Glutamatergic neuron (in vitro differentiated cells): ENCODE measurements around the gene ESRRG. TPM values are rescaled to one million over a fixed set of nuclear protein-coding genes. Genes with fewer than 3 reads are reported as not detected.
A peak's percentile ranks its signal among the peaks of the same experiment; 100 is the strongest.

Source experiments
- DNase-seq: peaks from one replicate; pipeline ENCODE4 v3.0.0; 2022
- H3K27ac Mint-ChIP-seq: one replicate; pipeline ENCODE4 v1.8.0; 2020; ENCODE audit warnings: mild to moderate bottlenecking, mixed read lengths, inconsistent platforms; ENCODE audit not compliant: unreplicated experiment
- H3K27me3 Mint-ChIP-seq: one replicate; pipeline ENCODE4 v1.8.0; 2020; ENCODE audit warnings: mild to moderate bottlenecking, moderate library complexity, mixed read lengths, inconsistent platforms; ENCODE audit not compliant: unreplicated experiment
- H3K36me3 Mint-ChIP-seq: one replicate; pipeline ENCODE4 v1.8.0; 2020; ENCODE audit warnings: mild to moderate bottlenecking, mixed read lengths, inconsistent platforms; ENCODE audit not compliant: unreplicated experiment
- H3K4me1 Mint-ChIP-seq: one replicate; pipeline ENCODE4 v1.8.0; 2020; ENCODE audit warnings: mild to moderate bottlenecking, low read depth, mixed read lengths, inconsistent platforms; ENCODE audit not compliant: unreplicated experiment
- H3K4me3 Mint-ChIP-seq: one replicate; pipeline ENCODE4 v1.8.0; 2020; ENCODE audit warnings: mild to moderate bottlenecking, mixed read lengths, inconsistent platforms; ENCODE audit not compliant: unreplicated experiment
- H3K9me3 Mint-ChIP-seq: one replicate; pipeline ENCODE4 v1.8.0; 2020; ENCODE audit warnings: mild to moderate bottlenecking, moderate library complexity, mixed read lengths, inconsistent platforms; ENCODE audit not compliant: unreplicated experiment
- total RNA-seq: library from RNA; stranded (reverse); fragmentation: NEBNext Ultra II Directional; extraction: Animal tissue kit (Norgen Biotek cat#: 25700); gene quantifications from one replicate; pipeline ENCODE4 v1.2.1, GENCODE V29; 2021; ENCODE audit not compliant: unreplicated experiment
- TF ChIP-seq, protein P1 (sequence below): fragments of 200-600 bp; sonication (generic); IDR thresholded peaks from one replicate; pipeline ENCODE4 v1.5.0; 2021; ENCODE audit not compliant: partially characterized antibody, unreplicated experiment

The ESRRG gene
- total RNA-seq, 1 donor from 2014 or later, result 9.0 TPM

DNA sequence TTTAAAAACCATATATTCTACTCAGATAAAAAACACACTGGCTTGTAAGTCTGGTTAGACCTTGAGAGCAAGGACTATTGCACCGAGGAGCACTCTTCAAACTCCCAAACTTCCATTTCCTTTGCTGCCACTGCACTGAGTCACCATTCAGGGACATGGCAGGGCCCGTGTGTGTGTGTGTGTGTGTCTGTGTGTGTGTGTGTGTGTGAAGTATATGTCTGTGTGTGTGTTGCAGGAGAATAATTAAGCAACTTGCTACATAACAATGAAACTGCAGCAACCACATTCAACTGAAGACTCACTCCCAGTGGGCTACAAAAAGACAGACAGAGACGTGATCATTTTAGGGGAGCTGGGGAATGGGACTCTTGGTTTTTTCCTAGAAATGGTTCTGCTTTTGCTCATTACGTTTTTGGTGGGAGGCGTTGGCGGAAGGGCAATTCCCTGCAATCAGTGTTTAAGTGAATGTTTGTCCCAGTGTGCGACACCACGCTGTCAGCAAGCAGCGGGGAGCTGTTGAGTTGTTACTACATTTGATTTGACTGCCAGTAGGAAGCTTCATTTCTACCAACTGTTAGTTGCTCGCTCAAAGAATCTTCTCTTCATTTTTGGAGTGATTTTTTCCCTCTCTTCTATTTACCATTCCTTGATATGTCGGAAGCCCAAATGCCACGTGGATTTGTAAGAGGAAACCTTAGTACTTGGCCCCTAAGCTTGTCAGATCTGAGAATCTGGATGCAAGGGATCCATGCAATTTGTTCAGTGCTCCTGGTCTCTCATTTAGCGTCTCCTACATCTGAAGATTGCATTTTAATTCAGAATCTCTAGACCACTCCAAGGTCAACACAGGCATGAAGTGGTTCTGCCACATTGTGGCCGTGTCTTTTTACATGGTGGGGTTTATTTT, 36.1 kb downstream of the ESRRG start:
- Mint-ChIP-seq H3K4me3 (peak overlapping the region; percentile 53), H3K27ac (peak overlapping the region; percentile 80)
- DNase-seq, result no peak

DNA sequence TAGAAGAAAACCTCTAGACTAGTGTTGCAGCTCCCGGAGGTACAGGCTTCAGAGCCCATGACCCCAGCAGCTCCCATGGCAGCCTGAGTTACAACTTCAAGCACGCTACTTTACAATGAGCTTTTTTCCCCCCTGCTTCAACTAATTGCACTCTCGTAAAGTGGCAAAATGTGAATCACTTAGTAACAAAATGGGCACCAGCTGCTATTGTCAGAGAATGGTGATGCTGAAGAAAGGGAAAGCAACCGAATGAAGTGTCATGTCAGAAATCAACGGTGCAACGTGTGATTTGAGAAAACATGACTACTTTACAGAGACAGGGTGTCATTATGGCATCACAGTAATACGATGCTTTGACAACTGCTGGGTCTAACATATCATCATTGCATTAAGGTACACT, 40.5 kb downstream of the ESRRG start:
- H3K9me3 Mint-ChIP-seq, result peaks cover under 1% of the 10 kb centered on the region
- H3K36me3 Mint-ChIP-seq, result no peaks in the 10 kb centered on the region
- no peak for DNase-seq
- peaks cover 59% of the 10 kb centered on the region for H3K4me1 Mint-ChIP-seq
- H3K27me3 Mint-ChIP-seq, result peaks cover 2% of the 10 kb centered on the region
- no peak overlapping the region for H3K4me3 Mint-ChIP-seq
- TF ChIP-seq, protein P1, sequence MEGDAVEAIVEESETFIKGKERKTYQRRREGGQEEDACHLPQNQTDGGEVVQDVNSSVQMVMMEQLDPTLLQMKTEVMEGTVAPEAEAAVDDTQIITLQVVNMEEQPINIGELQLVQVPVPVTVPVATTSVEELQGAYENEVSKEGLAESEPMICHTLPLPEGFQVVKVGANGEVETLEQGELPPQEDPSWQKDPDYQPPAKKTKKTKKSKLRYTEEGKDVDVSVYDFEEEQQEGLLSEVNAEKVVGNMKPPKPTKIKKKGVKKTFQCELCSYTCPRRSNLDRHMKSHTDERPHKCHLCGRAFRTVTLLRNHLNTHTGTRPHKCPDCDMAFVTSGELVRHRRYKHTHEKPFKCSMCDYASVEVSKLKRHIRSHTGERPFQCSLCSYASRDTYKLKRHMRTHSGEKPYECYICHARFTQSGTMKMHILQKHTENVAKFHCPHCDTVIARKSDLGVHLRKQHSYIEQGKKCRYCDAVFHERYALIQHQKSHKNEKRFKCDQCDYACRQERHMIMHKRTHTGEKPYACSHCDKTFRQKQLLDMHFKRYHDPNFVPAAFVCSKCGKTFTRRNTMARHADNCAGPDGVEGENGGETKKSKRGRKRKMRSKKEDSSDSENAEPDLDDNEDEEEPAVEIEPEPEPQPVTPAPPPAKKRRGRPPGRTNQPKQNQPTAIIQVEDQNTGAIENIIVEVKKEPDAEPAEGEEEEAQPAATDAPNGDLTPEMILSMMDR, result no peak
- H3K27ac Mint-ChIP-seq, result peak overlapping the region; percentile 33

More for the DNA sequence above, 36.1 kb downstream of the ESRRG start:
- peaks cover 3% of the 10 kb centered on the region for H3K9me3 Mint-ChIP-seq
- TF ChIP-seq, protein P1, result no peak
- H3K36me3 Mint-ChIP-seq, result no peaks in the 10 kb centered on the region
- peaks cover 48% of the 10 kb centered on the region for H3K4me1 Mint-ChIP-seq
- no peaks in the 10 kb centered on the region for H3K27me3 Mint-ChIP-seq

DNA sequence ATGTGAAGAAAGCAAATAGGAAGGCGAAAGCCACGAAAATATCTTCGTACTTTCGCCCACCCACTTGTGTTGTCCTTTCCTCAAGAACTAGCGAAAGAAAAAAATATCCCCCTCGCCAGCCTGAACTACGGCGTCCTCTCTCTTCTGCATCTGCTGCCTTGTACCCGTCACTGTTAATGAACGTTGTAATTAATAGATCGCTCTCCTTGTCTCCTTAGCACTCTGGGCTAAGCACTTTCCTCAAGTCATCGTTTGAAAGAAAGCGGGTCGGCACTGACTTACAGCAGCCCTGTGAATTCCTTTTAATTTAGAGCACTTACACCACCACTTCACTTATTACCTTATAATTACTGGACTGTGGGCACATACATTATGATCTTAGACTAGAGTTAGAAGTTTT, 44.1 kb downstream of the ESRRG start:
- Mint-ChIP-seq H3K4me3 (no peak overlapping the region), H3K27me3 (peaks cover 2% of the 10 kb centered on the region)
- DNase-seq, result no peak

DNA sequence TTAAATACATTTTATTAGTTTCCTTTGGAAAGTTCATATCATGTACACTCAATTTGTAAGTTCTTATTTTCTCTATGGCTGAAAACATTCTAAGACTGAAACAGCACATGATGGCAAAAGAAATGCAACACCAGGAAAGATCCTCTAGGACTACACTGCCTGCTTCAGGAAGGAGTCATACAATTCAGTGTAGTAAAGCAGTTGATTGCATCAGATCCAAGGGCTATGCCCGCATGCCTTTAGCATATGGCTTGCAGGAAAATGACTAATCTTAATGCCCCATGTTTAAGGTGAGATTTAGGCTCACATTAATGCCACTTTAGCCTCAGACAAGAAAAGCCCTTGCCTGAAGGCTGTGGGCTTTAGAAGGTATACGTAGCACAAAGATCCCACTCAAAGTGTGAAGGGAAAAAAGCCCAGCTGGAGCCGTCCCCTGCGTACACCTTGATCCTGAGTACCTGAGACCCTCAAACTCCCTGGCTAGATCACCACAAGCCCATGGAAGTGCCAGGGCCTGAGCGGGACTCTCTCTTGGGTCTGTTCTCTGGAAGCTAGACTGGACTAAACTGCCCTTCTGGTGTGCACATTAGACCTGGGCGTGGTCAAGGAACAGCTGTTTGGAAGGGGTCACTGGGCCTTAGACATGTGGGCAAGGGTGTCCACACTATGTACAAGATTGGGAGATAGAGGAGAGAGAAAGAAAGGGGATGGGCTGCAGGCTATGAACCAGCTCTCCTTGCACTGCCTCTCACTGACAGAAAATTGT, 52.9 kb downstream of the ESRRG start:
- Mint-ChIP-seq H3K4me1 (peaks cover 10% of the 10 kb centered on the region), H3K27me3 (no peaks in the 10 kb centered on the region), H3K4me3 (no peak overlapping the region), H3K9me3 (peaks cover 5% of the 10 kb centered on the region), H3K27ac (no peak overlapping the region), H3K36me3 (no peaks in the 10 kb centered on the region)
- TF ChIP-seq, protein P1, result no peak
- no peak for DNase-seq

More for the DNA sequence above, 44.1 kb downstream of the ESRRG start:
- TF ChIP-seq, protein P1, result no peak
- Mint-ChIP-seq H3K27ac (no peak overlapping the region), H3K36me3 (no peaks in the 10 kb centered on the region), H3K9me3 (peaks cover 2% of the 10 kb centered on the region), H3K4me1 (peaks cover 40% of the 10 kb centered on the region)
